ENCODE data around the gene SLC22A7.

GRCh38 chr6:43278524-43279078, 19.5 kb upstream of the SLC22A7 start:
- TF ChIP-seq CTCF (IDR thresholded peaks at IDR 0.05) (no peak), EZH2 (IDR thresholded peaks at IDR 0.05; ENCODE audit: borderline replicate concordance, insufficient read depth, low read depth, low read length, poor library complexity, severe bottlenecking) (no peak)

Data from B cell (primary cell).